GM06990 (cell line): Measurements from ENCODE around the gene WNT2B.

ENCODE experiments used
- DNase-seq: peaks from one replicate; pipeline ENCODE4 v3.0.0-alpha.2; 2011; ENCODE audit not compliant: insufficient read length; ENCODE audit errors: extremely low read depth
- H3K27me3 ChIP-seq: replicated peaks from 2 replicates; pipeline ENCODE4 v1.6.0; 2011; ENCODE audit warnings: low read length; ENCODE audit not compliant: control insufficient read depth, insufficient read depth
- H3K36me3 ChIP-seq: 2 replicates; pipeline ENCODE4 v1.5.1; 2011; ENCODE audit warnings: low read length; ENCODE audit not compliant: control insufficient read depth, insufficient read depth
- H3K4me3 ChIP-seq: replicated peaks from 2 replicates; pipeline ENCODE4 v1.5.1; 2011; ENCODE audit warnings: low read depth, mild to moderate bottlenecking, control low read depth, low read length
- TF ChIP-seq, protein P1 (sequence below): IDR thresholded peaks from 2 replicates; pipeline ENCODE4 v1.5.1; 2011; ENCODE audit warnings: low read length, control low read depth, mild to moderate bottlenecking, inconsistent platforms; ENCODE audit not compliant: insufficient read depth, poor library complexity, severe bottlenecking

Gene WNT2B

DNA sequence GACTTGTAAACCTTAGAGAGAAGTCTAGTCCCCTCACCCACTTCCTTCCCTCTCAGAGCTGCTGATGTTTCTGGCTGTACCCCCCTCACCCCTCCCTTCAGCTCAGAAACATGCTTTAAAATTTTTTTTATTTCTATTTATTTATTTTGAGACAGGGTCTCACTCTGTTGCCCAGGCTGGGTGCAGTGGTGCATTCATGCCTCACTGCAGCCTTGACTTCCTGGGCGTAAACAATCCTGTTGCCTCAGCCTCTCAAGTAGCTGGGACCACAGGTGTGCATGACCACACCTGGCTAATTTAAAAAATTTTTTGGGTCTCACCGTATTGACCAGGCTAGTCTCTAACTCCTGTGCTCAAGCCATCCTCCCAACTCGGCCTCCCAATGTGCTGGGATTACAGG, 2.9 kb upstream of the WNT2B start:
- Histone ChIP-seq H3K4me3 (no peak overlapping the region), H3K36me3 (no peaks in the 10 kb centered on the region), H3K27me3 (peaks cover 2% of the 10 kb centered on the region)
- TF ChIP-seq, protein P1, sequence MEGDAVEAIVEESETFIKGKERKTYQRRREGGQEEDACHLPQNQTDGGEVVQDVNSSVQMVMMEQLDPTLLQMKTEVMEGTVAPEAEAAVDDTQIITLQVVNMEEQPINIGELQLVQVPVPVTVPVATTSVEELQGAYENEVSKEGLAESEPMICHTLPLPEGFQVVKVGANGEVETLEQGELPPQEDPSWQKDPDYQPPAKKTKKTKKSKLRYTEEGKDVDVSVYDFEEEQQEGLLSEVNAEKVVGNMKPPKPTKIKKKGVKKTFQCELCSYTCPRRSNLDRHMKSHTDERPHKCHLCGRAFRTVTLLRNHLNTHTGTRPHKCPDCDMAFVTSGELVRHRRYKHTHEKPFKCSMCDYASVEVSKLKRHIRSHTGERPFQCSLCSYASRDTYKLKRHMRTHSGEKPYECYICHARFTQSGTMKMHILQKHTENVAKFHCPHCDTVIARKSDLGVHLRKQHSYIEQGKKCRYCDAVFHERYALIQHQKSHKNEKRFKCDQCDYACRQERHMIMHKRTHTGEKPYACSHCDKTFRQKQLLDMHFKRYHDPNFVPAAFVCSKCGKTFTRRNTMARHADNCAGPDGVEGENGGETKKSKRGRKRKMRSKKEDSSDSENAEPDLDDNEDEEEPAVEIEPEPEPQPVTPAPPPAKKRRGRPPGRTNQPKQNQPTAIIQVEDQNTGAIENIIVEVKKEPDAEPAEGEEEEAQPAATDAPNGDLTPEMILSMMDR: no peak
- DNase-seq: no peak

DNA sequence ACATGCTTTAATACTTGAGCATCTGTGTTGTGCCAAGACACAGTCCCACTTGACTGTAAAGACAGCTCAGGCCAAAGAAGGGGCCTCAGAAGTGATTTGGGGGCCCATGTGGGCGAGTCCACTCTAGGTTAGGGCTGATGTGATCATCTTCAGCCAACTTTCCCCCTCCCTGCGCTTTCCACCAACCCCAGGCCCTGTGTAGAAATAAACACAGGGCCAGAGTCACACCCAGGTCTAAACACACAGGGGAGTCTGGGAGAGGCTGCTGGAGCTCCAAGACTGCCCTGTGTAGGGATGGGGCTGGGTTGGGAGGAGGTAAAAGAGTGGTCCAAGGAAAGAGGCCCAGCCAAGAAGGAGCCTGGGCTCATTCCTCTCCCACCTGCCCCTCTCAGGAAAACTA, 2.5 kb upstream of the WNT2B start:
- no peaks in the 10 kb centered on the region for H3K36me3 ChIP-seq
- DNase-seq: no peak
- no peak overlapping the region for H3K4me3 ChIP-seq
- peaks cover 2% of the 10 kb centered on the region for H3K27me3 ChIP-seq
- TF ChIP-seq, protein P1: no peak

DNA sequence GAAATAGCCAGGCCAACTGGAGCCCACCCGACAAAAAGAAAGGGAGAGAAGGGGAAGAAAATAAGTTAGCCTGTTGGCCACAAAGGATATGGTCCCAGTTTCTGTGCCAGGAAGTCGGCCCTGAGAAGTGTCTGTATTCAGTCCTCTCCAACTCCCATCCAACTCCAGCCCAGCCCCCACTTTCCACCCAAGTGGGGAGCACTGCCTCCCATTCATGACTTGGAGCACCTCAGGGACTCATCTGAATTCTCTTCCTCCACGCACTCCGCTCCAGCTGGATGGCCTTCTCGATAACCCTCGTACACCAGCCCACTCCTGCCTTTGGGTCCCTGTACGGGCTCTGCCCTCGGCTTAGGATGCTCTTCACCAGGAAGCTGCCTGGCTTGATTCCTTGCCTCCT, 2.0 kb upstream of the WNT2B start:
- Histone ChIP-seq H3K27me3 (peaks cover 2% of the 10 kb centered on the region), H3K36me3 (no peaks in the 10 kb centered on the region), H3K4me3 (no peak overlapping the region)
- TF ChIP-seq, protein P1: no peak
- DNase-seq: no peak

DNA sequence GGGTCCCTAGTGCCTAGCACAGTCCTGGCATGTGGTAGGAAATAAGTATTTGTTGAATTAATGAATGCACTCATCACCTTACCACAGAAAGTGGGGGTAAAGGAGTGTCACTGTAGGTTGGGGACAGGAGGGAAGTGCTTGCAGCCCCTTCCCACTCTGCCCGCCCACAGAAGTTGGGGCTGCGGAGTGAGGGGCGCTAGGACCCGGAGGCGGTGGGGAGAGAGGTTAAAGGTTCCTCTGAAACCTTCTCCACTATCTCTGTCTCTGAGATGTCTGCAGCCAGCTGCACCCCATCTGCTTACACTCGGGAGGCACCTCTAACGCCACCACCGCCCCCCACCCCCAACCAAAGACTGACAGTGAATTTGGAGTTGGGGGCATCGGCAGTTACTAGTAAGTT, 1.4 kb upstream of the WNT2B start:
- no peak for DNase-seq
- no peaks in the 10 kb centered on the region for H3K36me3 ChIP-seq
- TF ChIP-seq, protein P1: no peak
- H3K4me3 ChIP-seq: no peak overlapping the region
- peaks cover 2% of the 10 kb centered on the region for H3K27me3 ChIP-seq

DNA sequence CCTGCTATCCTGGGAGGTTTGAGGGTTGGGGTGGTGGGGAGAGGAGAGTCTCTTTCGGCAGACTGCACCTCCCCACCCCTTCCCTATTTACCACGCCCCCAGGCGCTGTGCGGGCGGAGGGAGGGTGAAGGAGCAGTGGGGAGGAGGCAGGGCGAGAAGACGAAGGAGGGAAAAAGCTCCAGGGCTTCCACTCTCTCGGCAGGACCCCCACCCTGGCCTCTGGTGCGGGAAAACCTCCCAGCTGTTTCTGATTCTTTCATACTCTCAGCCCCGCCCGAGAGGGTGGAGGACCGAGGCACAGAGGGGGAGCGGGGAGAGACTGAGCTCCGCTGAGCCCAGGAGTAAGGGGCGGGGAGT, 866 bp upstream of the WNT2B start:
- TF ChIP-seq, protein P1: no peak
- Histone ChIP-seq H3K27me3 (no peaks in the 10 kb centered on the region; the same call in none of the 2 replicates), H3K36me3 (no peaks in the 10 kb centered on the region), H3K4me3 (peak overlapping the region; percentile 52)
- no peak for DNase-seq

DNA sequence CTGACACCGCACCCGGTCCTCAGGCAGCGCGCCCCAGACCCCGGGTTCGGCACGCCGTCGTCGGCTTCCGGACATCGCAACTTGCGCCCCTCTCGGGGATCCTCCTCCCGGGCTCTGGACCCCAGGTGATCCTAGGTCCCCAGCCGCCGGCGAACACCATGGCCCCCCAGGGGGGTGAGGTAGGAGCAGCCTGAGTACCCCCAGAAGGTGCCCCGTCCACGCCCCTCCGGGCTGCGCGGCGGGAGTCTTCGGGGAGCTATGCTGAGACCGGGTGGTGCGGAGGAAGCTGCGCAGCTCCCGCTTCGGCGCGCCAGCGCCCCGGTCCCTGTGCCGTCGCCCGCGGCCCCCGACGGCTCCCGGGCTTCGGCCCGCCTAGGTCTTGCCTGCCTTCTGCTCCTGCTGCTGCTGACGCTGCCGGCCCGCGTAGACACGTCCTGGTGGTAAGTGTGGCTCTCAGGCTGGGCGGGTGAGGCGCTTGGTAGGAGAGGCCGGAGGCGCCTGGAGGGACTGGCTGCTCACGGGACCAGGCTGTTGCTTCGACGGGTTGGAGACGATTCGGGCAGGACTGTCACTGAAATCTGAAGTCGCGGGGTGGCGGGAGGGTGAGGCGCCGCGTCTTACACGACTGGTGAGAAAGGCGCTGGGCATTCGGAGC, 367 bp downstream of the WNT2B start:
- Histone ChIP-seq H3K4me3 (peak overlapping the region; percentile 52), H3K27me3 (no peaks in the 10 kb centered on the region; the same call in none of the 2 replicates), H3K36me3 (no peaks in the 10 kb centered on the region)
- TF ChIP-seq, protein P1: no peak
- DNase-seq: peak; percentile 24
